OCI-LY1 (cell line): ENCODE measurements around the gene ZNF777.

Experiments
- H2AFZ ChIP-seq: fragments of 200-600 bp; sonication (generic), shearing (Covaris generic); 2 replicates; pipeline ENCODE4 v1.6.0; 2014; ENCODE audit warnings: antibody characterized with exemption, mild to moderate bottlenecking, low read length
- H3F3A ChIP-seq: fragments of 200-600 bp; sonication (generic), shearing (Covaris generic); 2 replicates; pipeline ENCODE4 v1.6.0; 2014; ENCODE audit warnings: mild to moderate bottlenecking, antibody characterized with exemption, low read length, moderate library complexity; ENCODE audit not compliant: insufficient read depth
- H3K27ac ChIP-seq: fragments of 200-600 bp; sonication (generic); 2 replicates; pipeline ENCODE4 v1.5.1; 2014; ENCODE audit warnings: low read length, mixed run types, mild to moderate bottlenecking, low read depth; ENCODE audit not compliant: poor library complexity, severe bottlenecking
- H3K27me3 ChIP-seq: fragments of 200-600 bp; sonication (generic); 2 replicates; pipeline ENCODE4 v1.6.0; 2014; ENCODE audit warnings: antibody characterized with exemption, mild to moderate bottlenecking, low read length, moderate library complexity; ENCODE audit not compliant: insufficient read depth
- H3K36me3 ChIP-seq: fragments of 200-600 bp; sonication (generic); 2 replicates; pipeline ENCODE4 v1.6.1; 2014; ENCODE audit warnings: mild to moderate bottlenecking, antibody characterized with exemption, low read length, moderate library complexity, mixed read lengths; ENCODE audit not compliant: insufficient read depth
- H3K4me1 ChIP-seq: fragments of 200-600 bp; sonication (generic); 2 replicates; pipeline ENCODE4 v1.5.1; 2014; ENCODE audit warnings: mild to moderate bottlenecking, low read length, moderate library complexity; ENCODE audit not compliant: insufficient read depth, severe bottlenecking
- H3K4me2 ChIP-seq: fragments of 200-600 bp; sonication (generic), shearing (Covaris generic); 2 replicates; pipeline ENCODE4 v1.6.1; 2014; ENCODE audit warnings: low read length
- H3K4me3 ChIP-seq: fragments of 200-600 bp; sonication (generic); 2 replicates; pipeline ENCODE4 v1.5.1; 2014; ENCODE audit warnings: low read length, low read depth, mild to moderate bottlenecking, mixed read lengths; ENCODE audit not compliant: poor library complexity, severe bottlenecking
- H3K79me2 ChIP-seq: fragments of 200-600 bp; shearing (Covaris generic); 2 replicates; pipeline ENCODE4 v1.6.1; 2016; ENCODE audit warnings: mixed run types, low read length, mixed read lengths; ENCODE audit not compliant: insufficient read depth
- H3K9ac ChIP-seq: fragments of 200-600 bp; sonication (generic), shearing (Covaris generic); 2 replicates; pipeline ENCODE4 v1.6.1; 2014; ENCODE audit warnings: mild to moderate bottlenecking, low read length, mixed read lengths
- H3K9me2 ChIP-seq: fragments of 200-600 bp; sonication (generic), shearing (Covaris generic); 2 replicates; pipeline ENCODE4 v1.6.1; 2014; ENCODE audit warnings: low read depth, mild to moderate bottlenecking, low read length, mixed read lengths
- H3K9me3 ChIP-seq: fragments of 200-600 bp; shearing (Covaris generic); 2 replicates; pipeline ENCODE4 v1.6.1; 2014; ENCODE audit warnings: low read length, mixed read lengths
- H4K20me1 ChIP-seq: fragments of 200-600 bp; sonication (generic), shearing (Covaris generic); 2 replicates; pipeline ENCODE4 v1.6.0; 2016; ENCODE audit warnings: mild to moderate bottlenecking, low read length; ENCODE audit not compliant: insufficient read depth
- CTCF ChIP-seq: fragments of 200-600 bp; sonication (generic), shearing (Covaris generic); IDR thresholded peaks from 2 replicates; pipeline ENCODE4 v1.5.1; 2017; ENCODE audit warnings: mild to moderate bottlenecking, antibody characterized with exemption, low read length, moderate library complexity, mixed read lengths
- EZH2 ChIP-seq: fragments of 200-600 bp; sonication (generic), shearing (Covaris generic); IDR thresholded peaks from 2 replicates; pipeline ENCODE4 v1.8.0; 2017; ENCODE audit warnings: borderline replicate concordance, mixed run types, mild to moderate bottlenecking, antibody characterized with exemption, low read length, moderate library complexity, mixed read lengths

ZNF777 gene

GRCh38 chr7:149454006-149454405 lies 6.9 kb downstream of the ZNF777 start:
- H4K20me1 ChIP-seq = no peaks in the 10 kb centered on the region
- TF ChIP-seq CTCF = no peak
- no peak for TF ChIP-seq EZH2
- no peaks in the 10 kb centered on the region for H3K9me3 ChIP-seq
- H3F3A ChIP-seq = peaks cover 2% of the 10 kb centered on the region; the same call in 1 of the 2 replicates
- H2AFZ ChIP-seq = no peak overlapping the region
- H3K79me2 ChIP-seq = no peaks in the 10 kb centered on the region
- no peak overlapping the region for H3K4me2 ChIP-seq
- H3K4me1 ChIP-seq = peaks cover under 1% of the 10 kb centered on the region
- H3K27me3 ChIP-seq = no peaks in the 10 kb centered on the region
- no peak overlapping the region for H3K4me3 ChIP-seq
- H3K9ac ChIP-seq = no peak overlapping the region
- H3K27ac ChIP-seq = no peak overlapping the region
- H3K9me2 ChIP-seq = no peaks in the 10 kb centered on the region
- H3K36me3 ChIP-seq = peaks cover 34% of the 10 kb centered on the region

GRCh38 chr7:149450821-149451220 lies 10.0 kb downstream of the ZNF777 start:
- H2AFZ ChIP-seq = no peak overlapping the region
- no peak overlapping the region for H3K9ac ChIP-seq
- no peaks in the 10 kb centered on the region for H3K9me3 ChIP-seq
- H3K36me3 ChIP-seq = peaks cover 39% of the 10 kb centered on the region
- TF ChIP-seq CTCF (no peak), EZH2 (no peak)
- no peaks in the 10 kb centered on the region for H3K4me1 ChIP-seq
- no peaks in the 10 kb centered on the region for H3K9me2 ChIP-seq
- H3K27me3 ChIP-seq = no peaks in the 10 kb centered on the region
- no peaks in the 10 kb centered on the region for H4K20me1 ChIP-seq
- no peaks in the 10 kb centered on the region for H3K79me2 ChIP-seq
- H3K4me2 ChIP-seq = no peak overlapping the region
- no peaks in the 10 kb centered on the region for H3F3A ChIP-seq
- H3K4me3 ChIP-seq = no peak overlapping the region
- H3K27ac ChIP-seq = no peak overlapping the region

GRCh38 chr7:149449897-149450296 lies 11.0 kb downstream of the ZNF777 start:
- Histone ChIP-seq H3K9ac (no peak overlapping the region), H3K4me2 (no peak overlapping the region), H3F3A (no peaks in the 10 kb centered on the region), H3K4me3 (no peak overlapping the region), H3K79me2 (no peaks in the 10 kb centered on the region), H3K4me1 (no peaks in the 10 kb centered on the region), H3K9me3 (no peaks in the 10 kb centered on the region), H3K27me3 (no peaks in the 10 kb centered on the region), H3K9me2 (no peaks in the 10 kb centered on the region), H4K20me1 (no peaks in the 10 kb centered on the region), H3K36me3 (peaks cover 32% of the 10 kb centered on the region), H3K27ac (no peak overlapping the region), H2AFZ (no peak overlapping the region)
- TF ChIP-seq CTCF (no peak), EZH2 (no peak)
